K562 (cell line): ENCODE measurements around the gene E2F3. TPM values are rescaled to one million over a fixed set of nuclear protein-coding genes. Genes with fewer than 3 reads are reported as not detected.

Source experiments
- CBX8 ChIP-seq: fragments of 200-600 bp; sonication (generic); IDR thresholded peaks from 2 replicates; pipeline ENCODE4 v1.6.1; 2012; ENCODE audit warnings: borderline replicate concordance, mixed run types, low read depth, mild to moderate bottlenecking, moderate library complexity, mixed read lengths, low read length, control low read depth, inconsistent platforms; ENCODE audit not compliant: poor library complexity, severe bottlenecking; ENCODE audit errors: extremely low read depth
- CCNT2 ChIP-seq: IDR thresholded peaks from 2 replicates; pipeline ENCODE4 v1.6.1; 2011; ENCODE audit warnings: borderline replicate concordance, low read depth, mild to moderate bottlenecking, moderate library complexity, mixed read lengths, low read length; ENCODE audit not compliant: insufficient read length; ENCODE audit errors: extremely low read depth
- HEY1 ChIP-seq: fragments of 250-450 bp; sonication (Bioruptor Pico); IDR thresholded peaks from 2 replicates; pipeline ENCODE4 v1.5.0; 2020; ENCODE audit warnings: mild to moderate bottlenecking, moderate library complexity, borderline replicate concordance
- NUFIP1 ChIP-seq: fragments of 450-650 bp; IDR thresholded peaks from 2 replicates; pipeline ENCODE4 v1.6.1; 2018; ENCODE audit not compliant: partially characterized antibody
- PHF8 ChIP-seq: fragments of 200-600 bp; sonication (generic); IDR thresholded peaks from 2 replicates; pipeline ENCODE4 v1.6.1; 2012; ENCODE audit warnings: mixed run types, mild to moderate bottlenecking, inconsistent platforms, low read length, moderate library complexity, borderline replicate concordance
- PML ChIP-seq: IDR thresholded peaks from 2 replicates; pipeline ENCODE4 v1.6.1; 2012; ENCODE audit warnings: low read length, inconsistent platforms
- SPI1 ChIP-seq: IDR thresholded peaks from 2 replicates; pipeline ENCODE4 v1.6.1; 2011; ENCODE audit warnings: low read depth, low read length, control low read depth, borderline replicate concordance
- XRCC3 ChIP-seq: fragments of 450-650 bp; IDR thresholded peaks from 2 replicates; pipeline ENCODE4 v1.6.1; 2017; ENCODE audit warnings: mild to moderate bottlenecking, moderate library complexity
- ZNF184 ChIP-seq: sonication (generic); formaldehyde crosslinking; IDR thresholded peaks from 2 replicates; pipeline ENCODE4 v1.5.0; 2020; ENCODE audit warnings: missing genetic modification reagents
- ZNF217 ChIP-seq: sonication (generic); formaldehyde crosslinking; IDR thresholded peaks from 2 replicates; pipeline ENCODE4 v1.8.0; 2022; ENCODE audit warnings: mild to moderate bottlenecking, missing genetic modification reagents
- ZNF311 ChIP-seq: fragments of 250-450 bp; sonication (Bioruptor Pico); IDR thresholded peaks from 2 replicates; pipeline ENCODE4 v1.4.0; 2020; ENCODE audit warnings: mild to moderate bottlenecking, moderate library complexity
- polyA plus RNA-seq, 8 experiments: library from polyadenylated mRNA; depleted of rRNA in 4 of 8; stranded (reverse) in 5 of 8; unstranded in 3 of 8; fragments of >200 nt; fragmentation: Nextera tagmentation in 2 of 8; fragmentation: Illumina TruSeq in 1 of 8; extraction: Ambion mirVana in 2 of 8; extraction: Trizol in 1 of 8; gene quantifications; 2 replicates each; pipeline versions ENCODE4 v1.2.1 to v1.2.3, GENCODE V29; 2011 to 2014; ENCODE audit warnings: inconsistent platforms in 1 of 8, missing spikeins in 1 of 8
- total RNA-seq, 7 experiments: library from RNA; depleted of rRNA in 6 of 7; stranded (reverse); fragments of >200 nt in 6 of 7; fragmentation: Illumina TruSeq in 2 of 7; extraction: Trizol in 2 of 7; gene quantifications; 2 replicates each; pipeline versions ENCODE4 v1.2.1 to v1.2.3, GENCODE V29; 2011 to 2021; ENCODE audit warnings: low replicate concordance in 1 of 7
- TF ChIP-seq, protein P1 (sequence below): fragments of 450-650 bp; IDR thresholded peaks from one replicate; pipeline ENCODE4 v1.6.1; 2018; ENCODE audit warnings: mild to moderate bottlenecking, moderate library complexity; ENCODE audit not compliant: partially characterized antibody
- TF ChIP-seq, protein P2 (sequence below), 2 experiments: fragments of 450-650 bp in 1 of 2; IDR thresholded peaks; 2 replicates each; pipeline ENCODE4 v1.6.1; 2011 to 2017; ENCODE audit warnings: low read depth in 2 of 2, antibody characterized with exemption in 1 of 2, borderline replicate concordance in 1 of 2, low read length in 1 of 2, mild to moderate bottlenecking in 1 of 2, mixed read lengths in 1 of 2; ENCODE audit not compliant: control insufficient read depth in 1 of 2
- TF ChIP-seq, protein P3 (sequence below): fragments of 250-450 bp; sonication (Bioruptor Pico); IDR thresholded peaks from 2 replicates; pipeline ENCODE4 v1.5.0; 2021
- TF ChIP-seq, protein P4 (sequence below): sonication (generic); formaldehyde crosslinking; IDR thresholded peaks from 2 replicates; pipeline ENCODE4 v1.8.1; 2023; ENCODE audit warnings: mild to moderate bottlenecking, missing genetic modification reagents, moderate library complexity
- TF ChIP-seq, protein P5 (sequence below): sonication (generic); formaldehyde crosslinking; IDR thresholded peaks from 2 replicates; pipeline ENCODE4 v1.8.0; 2022; ENCODE audit warnings: mild to moderate bottlenecking, missing genetic modification reagents

The E2F3 gene
- total and polyA plus RNA-seq, 9 of the 15 experiments (the other 6 are each of a cell fraction or from before 2014, with no cell fraction given), result 11.1 to 44.7 (median 27.2) TPM

DNA sequence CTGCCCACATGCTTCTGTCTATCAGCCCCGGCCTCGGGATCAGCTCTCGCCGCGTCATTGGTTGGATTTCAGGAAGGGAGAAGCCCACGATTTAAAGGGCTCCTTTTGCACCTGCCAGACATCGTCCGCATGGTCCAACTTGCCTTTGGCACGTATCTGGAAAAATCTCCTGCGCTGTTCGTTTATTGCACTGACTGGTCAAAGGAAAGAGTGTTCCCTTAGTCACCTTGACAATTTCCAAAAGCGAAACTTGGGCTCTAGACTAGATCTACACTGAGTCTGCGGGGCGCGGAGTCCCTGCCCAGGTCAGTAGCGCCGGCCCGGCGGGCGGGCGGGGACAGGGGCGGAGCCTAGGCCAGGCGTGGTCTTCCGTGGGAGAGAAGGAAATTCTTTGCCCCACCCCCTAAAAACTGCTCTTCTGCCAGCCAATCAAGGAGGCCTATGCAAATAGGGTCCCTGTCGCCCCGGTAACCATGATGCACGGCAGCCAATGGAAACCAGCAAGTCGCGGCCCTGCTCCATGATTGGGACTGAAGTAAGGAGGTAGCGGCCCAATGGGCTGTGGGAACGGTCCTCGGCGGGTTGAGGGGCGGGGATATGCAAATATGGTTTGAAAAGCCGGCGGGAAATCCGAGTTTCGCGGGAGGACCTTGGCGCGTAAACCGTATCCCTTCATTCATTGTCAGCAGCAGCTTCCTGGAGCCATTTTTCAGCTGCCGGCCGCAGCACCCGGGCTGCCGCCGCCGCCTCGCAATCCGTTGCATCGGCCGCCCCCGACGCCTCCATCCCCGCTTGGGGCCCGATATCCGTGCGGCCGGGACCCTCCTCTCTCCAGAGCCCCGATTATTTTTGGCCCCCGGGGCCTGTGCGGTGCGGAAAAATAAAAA, at the start of gene E2F3 (continued):
- TF ChIP-seq CCNT2, result peak; percentile 47
- no peak for TF ChIP-seq ZNF217 (CRISPR knock-in tag)
- peak; percentile 63 for TF ChIP-seq PHF8
- TF ChIP-seq, protein P1, sequence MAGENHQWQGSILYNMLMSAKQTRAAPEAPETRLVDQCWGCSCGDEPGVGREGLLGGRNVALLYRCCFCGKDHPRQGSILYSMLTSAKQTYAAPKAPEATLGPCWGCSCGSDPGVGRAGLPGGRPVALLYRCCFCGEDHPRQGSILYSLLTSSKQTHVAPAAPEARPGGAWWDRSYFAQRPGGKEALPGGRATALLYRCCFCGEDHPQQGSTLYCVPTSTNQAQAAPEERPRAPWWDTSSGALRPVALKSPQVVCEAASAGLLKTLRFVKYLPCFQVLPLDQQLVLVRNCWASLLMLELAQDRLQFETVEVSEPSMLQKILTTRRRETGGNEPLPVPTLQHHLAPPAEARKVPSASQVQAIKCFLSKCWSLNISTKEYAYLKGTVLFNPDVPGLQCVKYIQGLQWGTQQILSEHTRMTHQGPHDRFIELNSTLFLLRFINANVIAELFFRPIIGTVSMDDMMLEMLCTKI, result no peak
- peak; percentile 44 for TF ChIP-seq ZNF311 (CRISPR knock-in tag)
- TF ChIP-seq NUFIP1, result no peak
- TF ChIP-seq, protein P2, sequence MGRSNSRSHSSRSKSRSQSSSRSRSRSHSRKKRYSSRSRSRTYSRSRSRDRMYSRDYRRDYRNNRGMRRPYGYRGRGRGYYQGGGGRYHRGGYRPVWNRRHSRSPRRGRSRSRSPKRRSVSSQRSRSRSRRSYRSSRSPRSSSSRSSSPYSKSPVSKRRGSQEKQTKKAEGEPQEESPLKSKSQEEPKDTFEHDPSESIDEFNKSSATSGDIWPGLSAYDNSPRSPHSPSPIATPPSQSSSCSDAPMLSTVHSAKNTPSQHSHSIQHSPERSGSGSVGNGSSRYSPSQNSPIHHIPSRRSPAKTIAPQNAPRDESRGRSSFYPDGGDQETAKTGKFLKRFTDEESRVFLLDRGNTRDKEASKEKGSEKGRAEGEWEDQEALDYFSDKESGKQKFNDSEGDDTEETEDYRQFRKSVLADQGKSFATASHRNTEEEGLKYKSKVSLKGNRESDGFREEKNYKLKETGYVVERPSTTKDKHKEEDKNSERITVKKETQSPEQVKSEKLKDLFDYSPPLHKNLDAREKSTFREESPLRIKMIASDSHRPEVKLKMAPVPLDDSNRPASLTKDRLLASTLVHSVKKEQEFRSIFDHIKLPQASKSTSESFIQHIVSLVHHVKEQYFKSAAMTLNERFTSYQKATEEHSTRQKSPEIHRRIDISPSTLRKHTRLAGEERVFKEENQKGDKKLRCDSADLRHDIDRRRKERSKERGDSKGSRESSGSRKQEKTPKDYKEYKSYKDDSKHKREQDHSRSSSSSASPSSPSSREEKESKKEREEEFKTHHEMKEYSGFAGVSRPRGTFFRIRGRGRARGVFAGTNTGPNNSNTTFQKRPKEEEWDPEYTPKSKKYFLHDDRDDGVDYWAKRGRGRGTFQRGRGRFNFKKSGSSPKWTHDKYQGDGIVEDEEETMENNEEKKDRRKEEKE (IDR thresholded peaks at IDR 0.05; ENCODE audit: borderline replicate concordance in 1 of 2, control insufficient read depth in 1 of 2, low read depth in 2 of 2, low read length in 1 of 2), result no peak; a peak in 1 of 4 replicates
- TF ChIP-seq ZNF184, result no peak
- TF ChIP-seq, protein P3, sequence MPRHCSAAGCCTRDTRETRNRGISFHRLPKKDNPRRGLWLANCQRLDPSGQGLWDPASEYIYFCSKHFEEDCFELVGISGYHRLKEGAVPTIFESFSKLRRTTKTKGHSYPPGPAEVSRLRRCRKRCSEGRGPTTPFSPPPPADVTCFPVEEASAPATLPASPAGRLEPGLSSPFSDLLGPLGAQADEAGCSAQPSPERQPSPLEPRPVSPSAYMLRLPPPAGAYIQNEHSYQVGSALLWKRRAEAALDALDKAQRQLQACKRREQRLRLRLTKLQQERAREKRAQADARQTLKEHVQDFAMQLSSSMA (CRISPR knock-in tag), result no peak
- no peak for TF ChIP-seq XRCC3
- TF ChIP-seq CBX8, result no peak
- peak; percentile 37; the same call in 1 of the 2 replicates for TF ChIP-seq SPI1
- no peak for TF ChIP-seq HEY1 (CRISPR knock-in tag)
- TF ChIP-seq, protein P4, sequence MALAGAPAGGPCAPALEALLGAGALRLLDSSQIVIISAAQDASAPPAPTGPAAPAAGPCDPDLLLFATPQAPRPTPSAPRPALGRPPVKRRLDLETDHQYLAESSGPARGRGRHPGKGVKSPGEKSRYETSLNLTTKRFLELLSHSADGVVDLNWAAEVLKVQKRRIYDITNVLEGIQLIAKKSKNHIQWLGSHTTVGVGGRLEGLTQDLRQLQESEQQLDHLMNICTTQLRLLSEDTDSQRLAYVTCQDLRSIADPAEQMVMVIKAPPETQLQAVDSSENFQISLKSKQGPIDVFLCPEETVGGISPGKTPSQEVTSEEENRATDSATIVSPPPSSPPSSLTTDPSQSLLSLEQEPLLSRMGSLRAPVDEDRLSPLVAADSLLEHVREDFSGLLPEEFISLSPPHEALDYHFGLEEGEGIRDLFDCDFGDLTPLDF (CRISPR knock-in tag), result peak; percentile 100
- TF ChIP-seq PML, result peak; percentile 94
- TF ChIP-seq, protein P5, sequence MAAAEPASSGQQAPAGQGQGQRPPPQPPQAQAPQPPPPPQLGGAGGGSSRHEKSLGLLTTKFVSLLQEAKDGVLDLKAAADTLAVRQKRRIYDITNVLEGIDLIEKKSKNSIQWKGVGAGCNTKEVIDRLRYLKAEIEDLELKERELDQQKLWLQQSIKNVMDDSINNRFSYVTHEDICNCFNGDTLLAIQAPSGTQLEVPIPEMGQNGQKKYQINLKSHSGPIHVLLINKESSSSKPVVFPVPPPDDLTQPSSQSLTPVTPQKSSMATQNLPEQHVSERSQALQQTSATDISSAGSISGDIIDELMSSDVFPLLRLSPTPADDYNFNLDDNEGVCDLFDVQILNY (CRISPR knock-in tag), result peak; percentile 95
